Heart left ventricle (tissue), 16 donors: ENCODE results near the gene EVA1C. TPM values are rescaled to one million over a fixed set of nuclear protein-coding genes. Genes with fewer than 3 reads are reported as not detected.

Experiments used
- ATAC-seq, 4 donors: fragments of 200-7000 bp; cut with Tn5 transposase; one replicate each; pipeline ENCODE4 v1.9.1; 2020 to 2022; ENCODE audit warnings: moderate library complexity in 4 of 4, mild to moderate bottlenecking in 3 of 4, moderate number of reproducible peaks in 1 of 4
- DNase-seq, 5 donors: peaks; one replicate each; pipeline ENCODE4 v3.0.0-alpha.2; 2020
- H3K27ac ChIP-seq, 12 donors: fragments of 200-600 bp; sonication (generic) in 4 of 12; one replicate each; pipeline versions ENCODE4 v1.5.0 to v1.8.0; 2016 to 2022; ENCODE audit warnings: mild to moderate bottlenecking in 2 of 12
- H3K27me3 ChIP-seq, 9 donors: fragments of 200-600 bp; sonication (generic) in 2 of 9; one replicate each; pipeline versions ENCODE4 v1.5.1 to v1.8.0; 2016 to 2022; ENCODE audit warnings: mild to moderate bottlenecking in 3 of 9
- H3K36me3 ChIP-seq, 9 donors: fragments of 200-600 bp; sonication (generic) in 2 of 9; one replicate each; pipeline versions ENCODE4 v1.5.0 to v1.8.0; 2018 to 2022; ENCODE audit warnings: mild to moderate bottlenecking in 2 of 9
- H3K4me1 ChIP-seq, 12 donors: fragments of 200-600 bp; sonication (generic) in 4 of 12; one replicate each; pipeline versions ENCODE4 v1.5.0 to v1.8.0; 2016 to 2022; ENCODE audit warnings: mild to moderate bottlenecking in 3 of 12
- H3K4me3 ChIP-seq, 12 donors: fragments of 200-600 bp; sonication (generic) in 4 of 12; one replicate each; pipeline versions ENCODE4 v1.5.0 to v1.8.0; 2017 to 2022; ENCODE audit warnings: mild to moderate bottlenecking in 9 of 12, moderate library complexity in 4 of 12
- H3K9me3 ChIP-seq, 12 donors: fragments of 200-600 bp; sonication (generic) in 4 of 12; one replicate each; pipeline versions ENCODE4 v1.5.0 to v1.8.0; 2016 to 2022; ENCODE audit warnings: mild to moderate bottlenecking in 1 of 12
- POLR2A ChIP-seq, 2 donors: fragments of 450-650 bp; IDR thresholded peaks; one replicate each; pipeline ENCODE4 v1.6.1; 2017; ENCODE audit warnings: antibody characterized with exemption in 2 of 2, mild to moderate bottlenecking in 2 of 2, moderate library complexity in 2 of 2
- WGBS, 4 donors: extraction: QIAGEN DNeasy Blood & Tissue Kit in 2 of 4; methylation state at CpG; one replicate each; pipeline versions ENCODE4 v1.1.5 to v1.1.7; 2013 to 2018; 5-methylcytosine and 5-hydroxymethylcytosine counted together
- intact Hi-C, 10 donors: fragments of 100-400 bp; cut with DNase I; formaldehyde crosslinking; loops; one replicate each; pipeline versions ENCODE4 v1.11.1 to v1.14.2; 2022
- polyA plus RNA-seq, 2 donors: library from polyadenylated mRNA; stranded (reverse); fragments of 200-250 nt; gene quantifications; one replicate each; pipeline ENCODE4 v1.2.3, GENCODE V29; 2013
- total RNA-seq, 9 donors: library from RNA; depleted of rRNA in 2 of 9; stranded (reverse); fragments of >200 nt in 2 of 9; fragmentation: NEBNext Ultra II Directional in 3 of 9; extraction: Animal tissue kit (Norgen Biotek cat#: 25700) in 3 of 9; gene quantifications; one replicate each; pipeline versions ENCODE4 v1.1.0 to v1.2.4, GENCODE V29; 2016 to 2023
- TF ChIP-seq, protein P1 (sequence below), 12 donors: fragments of 200-600 bp; sonication (generic) in 4 of 12; IDR thresholded peaks; one replicate each; pipeline versions ENCODE4 v1.5.0 to v1.8.0; 2018 to 2022; ENCODE audit warnings: antibody characterized with exemption in 12 of 12, mild to moderate bottlenecking in 5 of 12
- donor health status: ischemic (EF 13 %, LVEDD 7.1; RV severe dilation, severe dysfunction).
- donor health status: healthy with polysubstance abuse.
- donor health status: DM: no; HTN: yes; CAD: no.
- donor health status: DM: no; HTN: no; CAD: no.
- donor health status: ischemic (EF 25% LVEDD 6.9; RV normal size, moderate dysfunction).
- donor health status: ischemic (EF 25% LVEDD 5.7; RV mildly dilated, moderate dysfunction).
- donor health status: healthy.
- donor health status: DM: yes; HTN: yes; CAD: no.
- donor health status: ischemic (EF 35%, LVEDD 5.7; RV mildly dilated, moderate dysfunction).
- donor health status: nonischemic (EF 11% LVEDD 7.7; RV severe dilation, severe dysfunction).
- donor health status: DM: yes; HTN: yes; CAD: no.
- donor health status: PGD.
- donor health status: ischemic (EF 29% LVEDD 5.4; RV normal size, mild dysfunction).
- donor health status: nonischemic (EF 23%, LVEDD 6.1; RV moderate dilation, normal function).

EVA1C gene
- total and polyA plus RNA-seq, 11 donors: 10.1 to 44.4 (median 19.7) TPM

DNA sequence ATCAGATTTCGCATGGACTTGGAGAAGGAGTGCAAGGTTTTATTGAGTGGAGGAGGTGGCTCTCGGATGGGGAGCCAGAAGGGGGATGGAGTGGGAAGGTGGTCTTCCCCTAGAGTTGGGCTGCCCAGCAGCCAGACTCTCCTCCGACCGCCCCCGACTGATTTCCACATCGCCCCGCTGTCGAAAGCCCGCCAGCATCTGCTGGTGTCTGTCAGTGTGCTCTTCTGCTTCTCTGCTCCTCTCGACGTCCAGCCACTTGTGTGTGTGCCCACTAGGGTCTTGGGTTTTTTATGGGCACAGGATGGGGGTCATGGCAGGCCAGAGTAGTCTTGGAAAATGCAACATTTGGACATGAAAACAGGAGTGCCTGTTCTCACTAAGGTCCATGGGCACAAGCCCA lies 40.1 kb downstream of the EVA1C start:
- intact Hi-C loops: loop anchor here in 2 of 10 donors (5.0 to 10.0 kb wide), 2 partner anchors 40 to 58 kb away; partner anchors contain the start of genes EVA1C (in 1 of the 2) and URB1 (in 1 of the 2)
- H3K4me3 ChIP-seq: no peak overlapping the region
- WGBS, 4 donors: 97 to 99% (median 97%) methylated on average over 11 of the region's 11 CpGs
- no peak for TF ChIP-seq POLR2A (IDR thresholded peaks at IDR 0.05)
- TF ChIP-seq, protein P1, sequence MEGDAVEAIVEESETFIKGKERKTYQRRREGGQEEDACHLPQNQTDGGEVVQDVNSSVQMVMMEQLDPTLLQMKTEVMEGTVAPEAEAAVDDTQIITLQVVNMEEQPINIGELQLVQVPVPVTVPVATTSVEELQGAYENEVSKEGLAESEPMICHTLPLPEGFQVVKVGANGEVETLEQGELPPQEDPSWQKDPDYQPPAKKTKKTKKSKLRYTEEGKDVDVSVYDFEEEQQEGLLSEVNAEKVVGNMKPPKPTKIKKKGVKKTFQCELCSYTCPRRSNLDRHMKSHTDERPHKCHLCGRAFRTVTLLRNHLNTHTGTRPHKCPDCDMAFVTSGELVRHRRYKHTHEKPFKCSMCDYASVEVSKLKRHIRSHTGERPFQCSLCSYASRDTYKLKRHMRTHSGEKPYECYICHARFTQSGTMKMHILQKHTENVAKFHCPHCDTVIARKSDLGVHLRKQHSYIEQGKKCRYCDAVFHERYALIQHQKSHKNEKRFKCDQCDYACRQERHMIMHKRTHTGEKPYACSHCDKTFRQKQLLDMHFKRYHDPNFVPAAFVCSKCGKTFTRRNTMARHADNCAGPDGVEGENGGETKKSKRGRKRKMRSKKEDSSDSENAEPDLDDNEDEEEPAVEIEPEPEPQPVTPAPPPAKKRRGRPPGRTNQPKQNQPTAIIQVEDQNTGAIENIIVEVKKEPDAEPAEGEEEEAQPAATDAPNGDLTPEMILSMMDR (IDR thresholded peaks at IDR 0.05): no peak
- H3K9me3 ChIP-seq: no peaks in the 10 kb centered on the region
- no peak for DNase-seq
- peaks cover 0 to 35% (median 10%) of the 10 kb centered on the region in 9 donors for H3K36me3 ChIP-seq
- peaks cover 13 to 63% (median 41%) of the 10 kb centered on the region in 12 donors for H3K4me1 ChIP-seq
- H3K27me3 ChIP-seq: no peaks in the 10 kb centered on the region
- H3K27ac ChIP-seq: no peak overlapping the region
- no peak for ATAC-seq

DNA sequence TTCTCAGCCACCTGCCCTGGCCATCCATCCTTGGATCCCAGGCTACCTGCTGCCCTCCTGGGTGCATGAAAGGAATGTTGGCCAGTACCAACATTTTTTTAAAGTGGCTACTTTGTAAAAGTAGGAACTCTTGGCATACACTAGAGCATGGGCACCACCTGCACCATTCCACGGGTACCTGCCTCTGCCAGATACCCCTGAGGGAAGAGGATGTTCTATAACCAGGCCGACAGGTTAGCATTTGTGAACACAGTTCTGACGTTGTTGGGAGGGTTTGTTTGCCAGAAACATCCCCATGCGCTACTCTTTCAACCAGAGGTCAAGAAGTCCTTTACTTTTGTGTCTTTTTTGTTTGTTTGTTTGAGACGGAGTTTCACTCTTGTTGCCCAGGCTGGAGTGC lies 43.0 kb downstream of the EVA1C start:
- WGBS, 4 donors: 93 to 97% (median 96%) methylated on average over 4 to 5 of the region's 5 CpGs
- H3K27ac ChIP-seq: peak overlapping the region in 7 of 12 donors; percentile 51 to 78 (median 68)
- H3K4me1 ChIP-seq: peaks cover 12 to 54% (median 36%) of the 10 kb centered on the region in 12 donors
- no peak for ATAC-seq
- peaks cover 0 to 64% (median 33%) of the 10 kb centered on the region in 9 donors for H3K36me3 ChIP-seq
- no peak for DNase-seq
- TF ChIP-seq POLR2A (IDR thresholded peaks at IDR 0.05): no peak
- TF ChIP-seq, protein P1 (IDR thresholded peaks at IDR 0.05): no peak
- H3K4me3 ChIP-seq: no peak overlapping the region
- H3K27me3 ChIP-seq: no peaks in the 10 kb centered on the region
- intact Hi-C loops: loop anchor here in 6 of 10 donors (5.0 to 10.0 kb wide), 4 partner anchors 33 to 62 kb away; partner anchors contain the start of genes EVA1C (in 4 of the 6) and URB1 (in 1 of the 6)
- no peaks in the 10 kb centered on the region for H3K9me3 ChIP-seq

DNA sequence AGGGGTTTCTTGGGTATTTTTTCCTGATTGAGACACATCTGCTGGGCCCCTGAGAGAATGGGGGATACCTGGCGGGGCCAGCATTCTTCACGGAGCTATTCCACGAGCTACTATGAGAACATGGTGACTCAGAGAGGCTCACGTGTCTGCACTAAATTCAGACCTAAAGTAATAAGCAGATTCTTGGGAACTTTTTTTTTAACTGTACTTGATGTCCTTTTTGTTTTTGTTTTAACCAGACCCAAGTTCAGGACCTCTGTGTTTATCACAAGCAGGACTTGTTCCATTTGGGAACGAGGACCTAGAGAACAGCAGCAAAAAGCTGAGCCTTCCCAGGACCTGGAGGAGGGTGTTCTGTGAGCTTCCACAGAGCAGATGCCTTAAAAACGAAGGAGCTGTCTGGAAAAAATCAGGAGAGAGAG lies 44.0 kb downstream of the EVA1C start:
- DNase-seq (no peak), ATAC-seq (peak; percentile 25 to 76 (median 54))
- no peak overlapping the region for H3K4me3 ChIP-seq
- intact Hi-C loops: loop anchor here in 7 of 10 donors (2.0 to 10.0 kb wide), 5 partner anchors 34 to 62 kb away; partner anchors contain the start of genes EVA1C (in 5 of the 7) and URB1 (in 1 of the 7)
- no peaks in the 10 kb centered on the region for H3K9me3 ChIP-seq
- WGBS, 4 donors: 44 to 68% (median 54%) methylated on average over 6 of the region's 6 CpGs
- peaks cover 9 to 45% (median 28%) of the 10 kb centered on the region in 12 donors for H3K4me1 ChIP-seq
- peaks cover 0 to 73% (median 42%) of the 10 kb centered on the region in 9 donors for H3K36me3 ChIP-seq
- TF ChIP-seq, protein P1 (IDR thresholded peaks at IDR 0.05): no peak
- no peak for TF ChIP-seq POLR2A (IDR thresholded peaks at IDR 0.05)
- H3K27me3 ChIP-seq: no peaks in the 10 kb centered on the region
- H3K27ac ChIP-seq: peak overlapping the region; percentile 11 to 78 (median 62)

DNA sequence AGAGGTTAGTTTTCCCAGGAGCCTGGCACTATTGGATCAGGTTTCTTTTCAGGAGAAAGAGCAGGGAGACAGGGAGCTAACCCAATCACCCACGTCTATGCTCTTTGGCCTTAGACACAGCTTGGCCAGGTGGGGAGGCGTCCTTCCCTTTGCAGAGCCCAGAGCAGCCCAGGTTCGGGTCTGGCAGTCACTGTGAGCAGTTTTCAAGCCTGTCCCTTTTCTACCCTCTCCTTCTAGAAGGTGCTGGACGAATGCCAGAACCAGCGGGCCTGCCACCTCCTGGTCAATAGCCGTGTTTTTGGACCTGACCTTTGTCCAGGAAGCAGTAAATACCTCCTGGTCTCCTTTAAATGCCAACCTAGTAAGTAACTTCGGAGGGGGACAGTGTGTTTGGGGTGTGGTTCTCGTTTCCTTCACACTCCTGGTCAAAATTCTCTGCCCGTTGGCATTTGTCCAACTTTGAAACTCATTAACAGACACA lies 44.9 kb downstream of the EVA1C start:
- Histone ChIP-seq H3K9me3 (no peaks in the 10 kb centered on the region), H3K36me3 (peaks cover 0 to 79% (median 43%) of the 10 kb centered on the region in 9 donors), H3K27me3 (no peaks in the 10 kb centered on the region), H3K4me1 (peaks cover 9 to 36% (median 20%) of the 10 kb centered on the region in 12 donors), H3K4me3 (no peak overlapping the region), H3K27ac (peak overlapping the region; percentile 11 to 78 (median 60))
- intact Hi-C loops: loop anchor here in 7 of 10 donors (2.0 to 10.0 kb wide), 5 partner anchors 35 to 63 kb away; partner anchors contain the start of genes EVA1C (in 5 of the 7) and URB1 (in 1 of the 7)
- DNase-seq (peak; percentile 41 to 71 (median 52)), ATAC-seq (peak in 3 of 4 donors; percentile 40 to 52 (median 45))
- TF ChIP-seq, protein P1 (IDR thresholded peaks at IDR 0.05): peak in 6 of 12 donors; percentile 11 to 38 (median 15)
- TF ChIP-seq POLR2A (IDR thresholded peaks at IDR 0.05): no peak
- WGBS, 4 donors: 35 to 41% (median 39%) methylated on average over 9 of the region's 9 CpGs
